SK-N-SH (cell line): ENCODE results near the gene GPR152.

Experiments used
- CHD2 ChIP-seq: fragments of 150-350 bp; IDR thresholded peaks from 2 replicates; pipeline ENCODE4 v1.6.1; 2018; ENCODE audit warnings: low read length; ENCODE audit not compliant: partially characterized antibody
- CTCF ChIP-seq: fragments of 200-600 bp; sonication (generic); IDR thresholded peaks from 2 replicates; pipeline ENCODE4 v1.6.1; 2017; ENCODE audit warnings: antibody characterized with exemption, mild to moderate bottlenecking, moderate library complexity
- MAX ChIP-seq: IDR thresholded peaks from 2 replicates; pipeline ENCODE4 v1.4.0; 2012; ENCODE audit warnings: low read depth
- POLR2AphosphoS5 ChIP-seq: IDR thresholded peaks from 2 replicates; pipeline ENCODE4 v1.6.1; 2012; ENCODE audit warnings: low read depth, low read length
- TAF1 ChIP-seq: IDR thresholded peaks from 2 replicates; pipeline ENCODE4 v1.6.1; 2012; ENCODE audit warnings: low read depth, mild to moderate bottlenecking, low read length, moderate library complexity, borderline replicate concordance

GRCh38 chr11:67422891-67423290, 29.6 kb downstream of the GPR152 start:
- TF ChIP-seq TAF1 (no peak), CTCF (no peak), MAX (no peak), CHD2 (no peak), POLR2AphosphoS5 (no peak)
